Kidney epithelial cell (primary cell): ENCODE data around the gene NAT8. TPM values are rescaled to one million over a fixed set of nuclear protein-coding genes. Genes with fewer than 3 reads are reported as not detected.
"Not testable (repeated sequence)": the region's sequence is repeated elsewhere in the genome, so short reads cannot be mapped to it uniquely, and the experiment has no call there.

Source experiments
- DNase-seq: peaks from one replicate; pipeline ENCODE4 v3.0.0-alpha.2; 2010; ENCODE audit warnings: low read depth
- H3K27me3 ChIP-seq: 2 replicates; pipeline ENCODE4 v1.6.0; 2011; ENCODE audit warnings: low read length; ENCODE audit not compliant: control insufficient read depth, insufficient read depth
- H3K36me3 ChIP-seq: 2 replicates; pipeline ENCODE4 v1.5.1; 2011; ENCODE audit warnings: low read length; ENCODE audit not compliant: control insufficient read depth, insufficient read depth
- H3K4me3 ChIP-seq: 2 replicates; pipeline ENCODE4 v1.5.1; 2011; ENCODE audit warnings: low read depth, mild to moderate bottlenecking, control low read depth, low read length
- CTCF ChIP-seq: IDR thresholded peaks from 2 replicates; pipeline ENCODE4 v1.5.1; 2011; ENCODE audit warnings: mild to moderate bottlenecking, moderate library complexity, low read length, control low read depth, inconsistent platforms; ENCODE audit not compliant: insufficient read depth, poor library complexity, severe bottlenecking
- total RNA-seq: library from RNA; depleted of rRNA; stranded (reverse); fragments of >200 nt; gene quantifications from 2 replicates; pipeline ENCODE4 v1.2.3, GENCODE V29; 2015

Gene NAT8, protein sequence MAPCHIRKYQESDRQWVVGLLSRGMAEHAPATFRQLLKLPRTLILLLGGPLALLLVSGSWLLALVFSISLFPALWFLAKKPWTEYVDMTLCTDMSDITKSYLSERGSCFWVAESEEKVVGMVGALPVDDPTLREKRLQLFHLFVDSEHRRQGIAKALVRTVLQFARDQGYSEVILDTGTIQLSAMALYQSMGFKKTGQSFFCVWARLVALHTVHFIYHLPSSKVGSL
- total RNA-seq: not detected in 2 replicates

DNA sequence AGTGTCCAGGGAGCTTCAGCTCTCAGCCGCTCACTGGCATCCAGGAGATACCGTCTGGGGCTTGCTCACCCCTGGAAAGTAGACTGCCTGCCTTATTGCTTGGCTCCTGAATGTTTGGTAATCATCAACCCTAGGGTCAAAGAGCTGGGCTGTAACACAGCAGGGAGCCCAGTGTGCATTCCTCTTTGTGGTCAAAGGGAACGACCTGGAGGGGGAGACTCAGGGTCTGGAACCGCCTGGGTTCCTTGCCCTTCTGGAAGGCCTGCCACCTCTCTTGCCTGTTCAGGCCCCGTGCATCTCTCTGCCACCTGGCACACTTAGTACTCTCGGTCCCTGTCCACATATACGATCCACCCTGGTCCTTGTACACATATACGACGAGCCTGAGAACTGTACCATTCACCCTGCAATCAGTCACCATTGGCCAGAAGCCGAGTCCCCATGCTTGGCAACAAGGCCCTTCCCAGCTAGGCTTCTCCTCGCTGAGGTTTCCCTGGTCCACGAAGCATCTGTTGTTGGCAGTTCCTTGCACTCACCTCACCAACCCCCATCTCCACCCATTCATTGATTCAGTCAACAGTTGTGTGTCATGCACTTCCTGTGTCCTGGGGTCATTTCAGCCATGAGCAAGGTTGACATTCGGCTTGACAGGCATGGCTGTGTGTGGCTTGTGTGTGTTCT, at the start of gene NAT8:
NAT8 (minus strand) TSS at position 85 of the 681 bp plus-strand sequence. CDS start 794 bp downstream, outside the sequence.
- H3K27me3 ChIP-seq: no peaks in the 10 kb centered on the region
- DNase-seq: no peak
- no peak for TF ChIP-seq CTCF
- no peak within 1 kb of the TSS for H3K4me3 ChIP-seq
- H3K36me3 ChIP-seq: no peaks in the 10 kb centered on the region

DNA sequence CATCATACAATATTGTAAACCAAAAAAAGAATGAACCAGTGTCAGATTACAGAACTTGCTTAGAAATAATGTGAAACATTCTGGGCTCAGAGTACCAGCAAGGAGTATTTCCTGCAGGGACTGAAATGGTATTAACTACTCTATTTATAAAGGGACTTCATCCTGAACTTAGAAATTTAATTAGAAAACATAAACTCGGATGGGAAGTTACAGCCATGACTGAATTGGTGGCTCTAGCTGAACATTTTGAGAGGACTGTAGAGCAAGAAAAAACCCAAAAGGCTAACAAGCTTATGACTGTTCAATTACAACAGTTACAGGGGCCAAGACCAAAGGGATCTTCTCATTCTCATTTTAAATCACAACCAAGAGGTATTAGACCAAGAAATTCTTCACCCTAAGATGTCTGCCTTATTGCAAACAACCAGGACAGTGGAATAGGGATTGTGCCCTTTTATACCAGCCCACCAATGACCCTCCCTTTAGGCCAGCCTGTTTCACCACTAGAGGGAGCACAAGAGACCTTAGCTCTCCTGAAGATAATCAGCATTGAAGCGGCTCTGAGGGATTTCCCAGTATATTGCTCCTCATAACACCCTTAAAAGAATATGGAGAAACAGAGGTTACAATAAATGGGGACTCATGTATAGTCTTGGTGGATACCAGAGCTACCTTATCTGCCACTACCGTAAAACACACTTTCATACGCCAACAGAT, 48.3 kb upstream of the NAT8 start:
- H3K36me3 ChIP-seq, H3K27me3 ChIP-seq, H3K4me3 ChIP-seq, DNase-seq: not testable (repeated sequence)
- peak; percentile 50 for TF ChIP-seq CTCF

DNA sequence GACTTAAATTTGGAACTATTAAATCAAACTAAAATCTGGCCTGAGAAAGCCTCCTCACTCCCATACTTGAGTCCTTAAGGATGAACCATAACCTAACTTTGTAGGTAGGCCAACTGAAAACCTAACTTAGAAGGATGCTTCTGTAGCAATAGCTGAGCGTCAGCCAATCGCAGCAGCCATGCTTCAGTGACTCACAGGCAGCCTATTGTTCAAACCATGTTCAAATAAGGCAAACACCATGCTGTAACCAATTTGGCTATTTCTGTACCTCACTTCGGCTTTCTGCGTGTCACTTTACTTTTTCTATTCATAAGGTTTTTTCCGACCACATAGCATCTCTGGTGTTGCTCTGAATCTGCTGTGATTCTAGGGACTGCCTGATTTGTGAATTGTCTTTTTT, 46.3 kb upstream of the NAT8 start:
- not testable (repeated sequence) for H3K36me3 ChIP-seq, H3K27me3 ChIP-seq, DNase-seq, H3K4me3 ChIP-seq

GRCh38 chr2:73685764-73686438, 43.7 kb upstream of the NAT8 start:
- H3K27me3 ChIP-seq: no peaks in the 10 kb centered on the region
- no peaks in the 10 kb centered on the region for H3K36me3 ChIP-seq
- DNase-seq: no peak
- H3K4me3 ChIP-seq: no peak overlapping the region
- TF ChIP-seq CTCF: no peak

DNA sequence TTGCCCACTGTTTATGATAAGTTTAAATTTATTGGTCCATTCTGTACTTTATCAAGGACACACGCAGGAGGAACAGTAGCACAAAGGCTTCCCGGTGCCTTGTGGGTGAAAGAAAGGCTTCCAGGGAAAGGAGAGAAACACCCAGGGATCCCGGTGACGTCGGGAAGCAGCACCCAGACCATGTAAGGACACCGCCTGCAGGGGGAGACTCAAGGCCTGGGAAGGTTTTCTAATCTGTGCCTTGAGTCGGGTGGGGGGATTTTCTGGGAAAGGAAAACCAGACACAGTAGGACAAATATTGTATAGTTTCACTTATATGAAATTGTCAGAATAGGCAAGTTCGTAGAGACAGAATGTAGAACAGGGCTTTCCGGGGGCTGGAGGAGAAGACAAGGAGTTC, 42.7 kb upstream of the NAT8 start:
- not testable (repeated sequence) for H3K27me3 ChIP-seq, H3K4me3 ChIP-seq, H3K36me3 ChIP-seq, DNase-seq
- peak; percentile 5 for TF ChIP-seq CTCF

DNA sequence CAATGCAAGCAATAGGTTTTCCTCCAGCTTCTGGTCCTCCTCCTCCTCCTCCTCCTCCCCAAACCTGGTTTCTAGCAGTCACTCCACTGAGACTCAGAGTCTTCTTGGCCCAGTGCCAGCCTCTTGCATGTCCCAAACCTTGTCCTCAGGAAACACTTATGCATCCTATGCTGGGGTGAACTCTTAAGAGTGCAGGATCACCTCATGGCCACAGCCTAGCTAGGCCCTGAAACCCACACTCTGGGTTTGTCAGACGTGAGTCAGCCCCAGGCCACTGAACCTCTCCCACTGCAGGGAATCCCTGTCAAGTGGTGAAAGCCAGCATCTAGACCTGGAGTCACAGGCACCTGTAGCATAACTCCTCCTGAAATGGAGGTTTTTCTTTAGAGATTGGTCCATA, 42.1 kb upstream of the NAT8 start:
- not testable (repeated sequence) for H3K36me3 ChIP-seq, DNase-seq, H3K27me3 ChIP-seq, H3K4me3 ChIP-seq
